GM23338 (cell line): ENCODE measurements around the gene CACHD1.
A peak's percentile ranks its signal among the peaks of the same experiment; 100 is the strongest.

Experiments
- CREB1 ChIP-seq: fragments of 250-450 bp; sonication (Bioruptor Pico); IDR thresholded peaks from 2 replicates; pipeline ENCODE4 v1.5.0; 2020; ENCODE audit warnings: low read depth, mild to moderate bottlenecking, moderate library complexity
- EZH2 ChIP-seq: fragments of 200-600 bp; sonication (generic); IDR thresholded peaks from one replicate; pipeline ENCODE4 v1.8.0; 2017; ENCODE audit warnings: antibody characterized with exemption, mild to moderate bottlenecking, low read depth; ENCODE audit not compliant: unreplicated experiment
- NANOG ChIP-seq: IDR thresholded peaks from 2 replicates; pipeline ENCODE4 v1.6.1; 2016; ENCODE audit warnings: antibody characterized with exemption, borderline replicate concordance
- POLR2AphosphoS5 ChIP-seq: IDR thresholded peaks from 2 replicates; pipeline ENCODE4 v1.6.1; 2016; ENCODE audit warnings: antibody characterized with exemption, low read depth
- STAT1 ChIP-seq: IDR thresholded peaks from one replicate; pipeline ENCODE4 v1.6.1; 2016; ENCODE audit warnings: antibody characterized with exemption; ENCODE audit not compliant: unreplicated experiment
- TF ChIP-seq, protein P1 (sequence below), 2 experiments: fragments of 200-600 bp in 1 of 2; sonication (generic) in 1 of 2; conservative IDR thresholded peaks; 2 replicates each; pipeline versions ENCODE4 v1.5.1 to v1.6.1; 2016 to 2017; ENCODE audit warnings: antibody characterized with exemption in 2 of 2, low read depth in 2 of 2, mild to moderate bottlenecking in 2 of 2, moderate library complexity in 1 of 2
- TF ChIP-seq, protein P2 (sequence below): IDR thresholded peaks from one replicate; pipeline ENCODE4 v1.6.1; 2018; ENCODE audit warnings: antibody characterized with exemption; ENCODE audit not compliant: unreplicated experiment

DNA sequence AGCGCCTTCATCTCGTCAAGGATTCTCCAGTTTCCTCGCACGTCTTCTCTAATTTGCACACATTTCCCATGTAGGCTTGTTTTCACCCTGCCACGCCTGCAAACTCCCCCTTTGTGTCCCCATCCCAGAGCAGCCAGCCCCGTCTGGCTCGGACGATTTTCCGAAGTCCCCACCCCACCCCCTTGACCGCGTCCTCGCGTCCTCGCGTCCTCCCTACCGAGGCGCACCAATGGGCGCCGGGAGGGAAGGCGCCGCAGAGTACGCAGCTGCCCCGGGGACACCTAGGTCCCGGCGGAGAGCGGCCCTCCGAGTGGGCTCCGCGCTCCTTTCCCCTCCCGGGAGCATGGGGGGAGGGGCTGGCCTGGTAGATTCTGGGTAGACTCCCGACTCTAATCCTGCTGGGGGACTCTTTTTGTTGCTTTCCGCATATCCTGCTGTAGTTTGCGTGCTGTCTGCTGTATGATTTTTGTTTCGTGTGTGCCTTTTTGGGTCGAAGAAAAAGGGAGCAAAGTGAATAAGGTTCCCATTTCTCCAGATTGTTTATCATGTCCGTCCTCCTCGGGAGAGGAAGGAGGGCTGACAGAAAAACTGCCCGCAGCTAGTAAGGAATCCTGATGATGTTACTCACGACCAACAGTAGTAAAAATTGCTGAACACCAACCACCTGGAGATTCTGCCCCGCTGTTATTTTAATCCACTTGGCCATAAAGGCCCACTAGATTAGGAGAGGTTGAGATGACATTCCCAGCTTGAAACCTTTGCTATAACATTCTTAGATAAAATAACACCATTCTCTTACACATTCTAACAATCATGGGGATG, 1.5 kb downstream of the CACHD1 start:
- TF ChIP-seq, protein P1, sequence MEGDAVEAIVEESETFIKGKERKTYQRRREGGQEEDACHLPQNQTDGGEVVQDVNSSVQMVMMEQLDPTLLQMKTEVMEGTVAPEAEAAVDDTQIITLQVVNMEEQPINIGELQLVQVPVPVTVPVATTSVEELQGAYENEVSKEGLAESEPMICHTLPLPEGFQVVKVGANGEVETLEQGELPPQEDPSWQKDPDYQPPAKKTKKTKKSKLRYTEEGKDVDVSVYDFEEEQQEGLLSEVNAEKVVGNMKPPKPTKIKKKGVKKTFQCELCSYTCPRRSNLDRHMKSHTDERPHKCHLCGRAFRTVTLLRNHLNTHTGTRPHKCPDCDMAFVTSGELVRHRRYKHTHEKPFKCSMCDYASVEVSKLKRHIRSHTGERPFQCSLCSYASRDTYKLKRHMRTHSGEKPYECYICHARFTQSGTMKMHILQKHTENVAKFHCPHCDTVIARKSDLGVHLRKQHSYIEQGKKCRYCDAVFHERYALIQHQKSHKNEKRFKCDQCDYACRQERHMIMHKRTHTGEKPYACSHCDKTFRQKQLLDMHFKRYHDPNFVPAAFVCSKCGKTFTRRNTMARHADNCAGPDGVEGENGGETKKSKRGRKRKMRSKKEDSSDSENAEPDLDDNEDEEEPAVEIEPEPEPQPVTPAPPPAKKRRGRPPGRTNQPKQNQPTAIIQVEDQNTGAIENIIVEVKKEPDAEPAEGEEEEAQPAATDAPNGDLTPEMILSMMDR (conservative IDR thresholded peaks at IDR 0.05; ENCODE audit: low read depth in 2 of 2) = no peak
- TF ChIP-seq NANOG (no peak), POLR2AphosphoS5 (0 out of 2 replicates have a peak, but pooled peaks have one; percentile 28), EZH2 (no peak), CREB1 (CRISPR knock-in tag) (0 out of 2 replicates have a peak, but pooled peaks have one; percentile 7), STAT1 (no peak)
- TF ChIP-seq, protein P2, sequence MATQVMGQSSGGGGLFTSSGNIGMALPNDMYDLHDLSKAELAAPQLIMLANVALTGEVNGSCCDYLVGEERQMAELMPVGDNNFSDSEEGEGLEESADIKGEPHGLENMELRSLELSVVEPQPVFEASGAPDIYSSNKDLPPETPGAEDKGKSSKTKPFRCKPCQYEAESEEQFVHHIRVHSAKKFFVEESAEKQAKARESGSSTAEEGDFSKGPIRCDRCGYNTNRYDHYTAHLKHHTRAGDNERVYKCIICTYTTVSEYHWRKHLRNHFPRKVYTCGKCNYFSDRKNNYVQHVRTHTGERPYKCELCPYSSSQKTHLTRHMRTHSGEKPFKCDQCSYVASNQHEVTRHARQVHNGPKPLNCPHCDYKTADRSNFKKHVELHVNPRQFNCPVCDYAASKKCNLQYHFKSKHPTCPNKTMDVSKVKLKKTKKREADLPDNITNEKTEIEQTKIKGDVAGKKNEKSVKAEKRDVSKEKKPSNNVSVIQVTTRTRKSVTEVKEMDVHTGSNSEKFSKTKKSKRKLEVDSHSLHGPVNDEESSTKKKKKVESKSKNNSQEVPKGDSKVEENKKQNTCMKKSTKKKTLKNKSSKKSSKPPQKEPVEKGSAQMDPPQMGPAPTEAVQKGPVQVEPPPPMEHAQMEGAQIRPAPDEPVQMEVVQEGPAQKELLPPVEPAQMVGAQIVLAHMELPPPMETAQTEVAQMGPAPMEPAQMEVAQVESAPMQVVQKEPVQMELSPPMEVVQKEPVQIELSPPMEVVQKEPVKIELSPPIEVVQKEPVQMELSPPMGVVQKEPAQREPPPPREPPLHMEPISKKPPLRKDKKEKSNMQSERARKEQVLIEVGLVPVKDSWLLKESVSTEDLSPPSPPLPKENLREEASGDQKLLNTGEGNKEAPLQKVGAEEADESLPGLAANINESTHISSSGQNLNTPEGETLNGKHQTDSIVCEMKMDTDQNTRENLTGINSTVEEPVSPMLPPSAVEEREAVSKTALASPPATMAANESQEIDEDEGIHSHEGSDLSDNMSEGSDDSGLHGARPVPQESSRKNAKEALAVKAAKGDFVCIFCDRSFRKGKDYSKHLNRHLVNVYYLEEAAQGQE = no peak
